SK-N-SH (cell line): ENCODE results near the gene MIDN. TPM values are rescaled to one million over a fixed set of nuclear protein-coding genes. Genes with fewer than 3 reads are reported as not detected.

Source experiments
- CTCF ChIA-PET: fragments of 300-600, 350-600 bp; formaldehyde crosslinking; extraction: SDS; loops from one replicate; lab custom pipeline; 2021; lab: Yijun Ruan, JAX
- POLR2A ChIA-PET: fragments of 350-600 bp; sonication (Branson Sonifier 250); formaldehyde crosslinking; extraction: SDS; loops from one replicate; lab custom pipeline; 2020; ENCODE audit warnings: antibody characterized with exemption, inconsistent platforms; lab: Yijun Ruan, JAX
- DNase-seq: peaks from one replicate; pipeline ENCODE4 v3.0.0; 2012
- H2AFZ ChIP-seq: fragments of 200-600 bp; sonication (generic); 2 replicates; pipeline ENCODE4 v1.8.1; 2016; ENCODE audit warnings: antibody characterized with exemption, mild to moderate bottlenecking, low read depth
- H3F3A ChIP-seq: fragments of 200-600 bp; sonication (generic); replicated peaks from 2 replicates; pipeline ENCODE3; 2016; ENCODE audit warnings: antibody characterized with exemption, mild to moderate bottlenecking; ENCODE audit not compliant: insufficient read depth
- H3K27ac ChIP-seq, 2 experiments: fragments of 200-500 bp in 1 of 2; fragments of 200-600 bp in 1 of 2; sonication (Bioruptor generic) in 1 of 2; sonication (generic), shearing (Covaris generic) in 1 of 2; 2 replicates each; pipeline versions ENCODE4 v1.5.1 to v1.6.1; 2014 to 2016; ENCODE audit warnings: low read depth in 2 of 2, inconsistent platforms in 1 of 2, low read length in 1 of 2, mild to moderate bottlenecking in 1 of 2, mixed read lengths in 1 of 2
- H3K27me3 ChIP-seq: fragments of 200-600 bp; sonication (generic), shearing (Covaris generic); 2 replicates; pipeline ENCODE4 v1.6.1; 2016; ENCODE audit warnings: mixed run types; ENCODE audit not compliant: insufficient read depth
- H3K36me3 ChIP-seq, 2 experiments: fragments of 200-500 bp in 1 of 2; fragments of 200-600 bp in 1 of 2; sonication (Bioruptor generic) in 1 of 2; sonication (generic) in 1 of 2; replicated peaks in 1 of 2; 2 replicates each; pipeline versions ENCODE3 to v1.5.1; 2014 to 2016; ENCODE audit warnings: low read length in 1 of 2, mild to moderate bottlenecking in 1 of 2; ENCODE audit not compliant: insufficient read depth in 2 of 2, control insufficient read depth in 1 of 2
- H3K4me1 ChIP-seq, 2 experiments: fragments of 200-500 bp in 1 of 2; fragments of 200-600 bp in 1 of 2; sonication (Bioruptor generic) in 1 of 2; sonication (generic), shearing (Covaris generic) in 1 of 2; 2 replicates each; pipeline versions ENCODE4 v1.5.1 to v1.6.1; 2014 to 2016; ENCODE audit warnings: low read depth in 1 of 2, low read length in 1 of 2, mixed run types in 1 of 2; ENCODE audit not compliant: insufficient read depth in 2 of 2, control insufficient read depth in 1 of 2
- H3K4me2 ChIP-seq: fragments of 200-600 bp; sonication (generic), shearing (Covaris generic); 2 replicates; pipeline ENCODE4 v1.6.1; 2017; ENCODE audit warnings: mixed run types
- H3K4me3 ChIP-seq, 2 experiments: fragments of 200-500 bp in 1 of 2; fragments of 200-600 bp in 1 of 2; sonication (Bioruptor generic) in 1 of 2; sonication (generic), shearing (Covaris generic) in 1 of 2; 2 replicates each; pipeline versions ENCODE4 v1.5.1 to v1.8.1; 2014 to 2016; ENCODE audit warnings: low read depth in 2 of 2, inconsistent platforms in 1 of 2, low read length in 1 of 2, mild to moderate bottlenecking in 1 of 2, mixed read lengths in 1 of 2, moderate library complexity in 1 of 2
- H3K79me2 ChIP-seq: fragments of 200-600 bp; sonication (generic); 2 replicates; pipeline ENCODE4 v1.8.1; 2017; ENCODE audit warnings: mild to moderate bottlenecking; ENCODE audit not compliant: insufficient read depth
- H3K9ac ChIP-seq: fragments of 200-600 bp; sonication (generic); 2 replicates; pipeline ENCODE4 v1.6.1; 2017; ENCODE audit warnings: mixed run types
- H3K9me2 ChIP-seq: fragments of 200-600 bp; sonication (generic); 2 replicates; pipeline ENCODE4 v1.6.1; 2017; ENCODE audit warnings: mixed run types
- H3K9me3 ChIP-seq: fragments of 200-600 bp; sonication (generic); 2 replicates; pipeline ENCODE4 v1.6.1; 2017; ENCODE audit warnings: mixed run types, mild to moderate bottlenecking, moderate library complexity
- H4K20me1 ChIP-seq: fragments of 200-600 bp; sonication (generic); 2 replicates; pipeline ENCODE4 v1.6.1; 2017; ENCODE audit warnings: mild to moderate bottlenecking, mixed run types; ENCODE audit not compliant: insufficient read depth
- CHD2 ChIP-seq: fragments of 150-350 bp; IDR thresholded peaks from 2 replicates; pipeline ENCODE4 v1.6.1; 2018; ENCODE audit warnings: low read length; ENCODE audit not compliant: partially characterized antibody
- CTCF ChIP-seq: fragments of 200-600 bp; sonication (generic); IDR thresholded peaks from 2 replicates; pipeline ENCODE4 v1.6.1; 2017; ENCODE audit warnings: antibody characterized with exemption, mild to moderate bottlenecking, moderate library complexity
- EP300 ChIP-seq, 2 experiments: IDR thresholded peaks; 2 replicates each; pipeline versions ENCODE4 v1.4.0 to v1.6.1; 2012; ENCODE audit warnings: borderline replicate concordance in 1 of 2, low read depth in 1 of 2, low read length in 1 of 2
- GABPA ChIP-seq: IDR thresholded peaks from 2 replicates; pipeline ENCODE4 v1.4.0; 2012; ENCODE audit warnings: low read depth, mild to moderate bottlenecking
- GATA2 ChIP-seq: sonication (generic); formaldehyde crosslinking; IDR thresholded peaks from 2 replicates; pipeline ENCODE4 v1.5.0; 2020; ENCODE audit warnings: mild to moderate bottlenecking, missing genetic modification reagents
- IRF3 ChIP-seq: fragments of 150-350 bp; IDR thresholded peaks from 2 replicates; pipeline ENCODE4 v1.6.1; 2016; ENCODE audit warnings: mild to moderate bottlenecking, low read depth, low read length
- MEF2A ChIP-seq: IDR thresholded peaks from 2 replicates; pipeline ENCODE4 v1.4.0; 2012; ENCODE audit warnings: low read depth, borderline replicate concordance
- NRF1 ChIP-seq: IDR thresholded peaks from 2 replicates; pipeline ENCODE4 v1.6.1; 2012; ENCODE audit warnings: low read depth, mild to moderate bottlenecking, low read length
- RAD21 ChIP-seq: IDR thresholded peaks from 2 replicates; pipeline ENCODE4 v1.6.1; 2012; ENCODE audit warnings: mild to moderate bottlenecking, low read length
- RCOR1 ChIP-seq: fragments of 150-350 bp; IDR thresholded peaks from 2 replicates; pipeline ENCODE4 v1.6.1; 2017; ENCODE audit warnings: antibody characterized with exemption, low read length
- REST ChIP-seq: IDR thresholded peaks from 2 replicates; pipeline ENCODE4 v1.6.1; 2012; ENCODE audit warnings: mild to moderate bottlenecking, low read depth, low read length, moderate library complexity
- SMC3 ChIP-seq: IDR thresholded peaks from 2 replicates; pipeline ENCODE4 v1.6.1; 2012; ENCODE audit warnings: low read depth, low read length, improper control_type of control experiment
- TEAD4 ChIP-seq: IDR thresholded peaks from 2 replicates; pipeline ENCODE4 v1.4.0; 2012; ENCODE audit warnings: mild to moderate bottlenecking, borderline replicate concordance; ENCODE audit not compliant: insufficient read depth
- USF1 ChIP-seq: IDR thresholded peaks from 2 replicates; pipeline ENCODE4 v1.4.0; 2012; ENCODE audit warnings: low read depth, borderline replicate concordance
- USF2 ChIP-seq: fragments of 150-350 bp; IDR thresholded peaks from 2 replicates; pipeline ENCODE4 v1.6.1; 2017; ENCODE audit warnings: antibody characterized with exemption, low read length, low read depth, borderline replicate concordance
- WGBS: methylation state at CpG from one replicate; pipeline ENCODE4 v1.1.6; 2017; ENCODE audit warnings: low lambda C conversion rate; 5-methylcytosine and 5-hydroxymethylcytosine counted together
- polyA plus RNA-seq, 3 experiments: library from polyadenylated mRNA; depleted of rRNA; stranded (reverse); fragments of >200 nt; gene quantifications; 2 replicates each; pipeline ENCODE4 v1.2.3, GENCODE V29; 2012

The MIDN gene
- polyA plus RNA-seq, 1 of the 3 experiments (the other 2 are of a cell fraction) = 13.9 TPM

- POLR2A ChIA-PET = interaction anchor here (1.2 to 1.5 kb wide), 3 partner anchors 9 to 35 kb away, joined by 3 to 7 read pairs (median 5); no protein-coding TSS in a partner anchor
- H3K9me3 ChIP-seq = no peaks in the 10 kb centered on the region
- H3K36me3 ChIP-seq = peaks cover 16 to 28% of the 10 kb centered on the region in 2 experiments
- 72% methylated on average over 7 of the region's 25 CpGs for WGBS
- no peaks in the 10 kb centered on the region for H3K27me3 ChIP-seq
- H3K4me2 ChIP-seq = no peak overlapping the region
- no peak overlapping the region for H3K27ac ChIP-seq
- DNase-seq = no peak
- H3K4me3 ChIP-seq = no peak overlapping the region
- no peak overlapping the region for H3K9ac ChIP-seq
- no peak for TF ChIP-seq GATA2 (CRISPR knock-in tag)
- no peak for TF ChIP-seq CTCF
- no peak for TF ChIP-seq USF2
- TF ChIP-seq GABPA = no peak
- TF ChIP-seq MEF2A = no peak
- TF ChIP-seq IRF3 = no peak
- TF ChIP-seq RCOR1 = no peak
- TF ChIP-seq CHD2 = no peak
- TF ChIP-seq SMC3 = no peak
- TF ChIP-seq TEAD4 = no peak
- TF ChIP-seq EP300 (IDR thresholded peaks at IDR 0.05; ENCODE audit: borderline replicate concordance in 1 of 2, low read depth in 1 of 2, low read length in 1 of 2) = no peak
- no peak for TF ChIP-seq REST
- no peak for TF ChIP-seq RAD21
- TF ChIP-seq USF1 = no peak
- no peak for TF ChIP-seq NRF1
- TF ChIP-seq, all 33 proteins: peak for 0
- Histone ChIP-seq H4K20me1 (peaks cover 15% of the 10 kb centered on the region), H2AFZ (no peak overlapping the region), H3F3A (peaks cover 26% of the 10 kb centered on the region), H3K79me2 (peaks cover 25% of the 10 kb centered on the region), H3K9me2 (no peaks in the 10 kb centered on the region), H3K4me1 (peaks cover 5 to 20% of the 10 kb centered on the region in 2 experiments; a peak in 1 of 4 replicates)
- CTCF ChIA-PET = interaction anchor here (0.6 to 3.5 kb wide), 36 partner anchors 9 to 248 kb away, joined by 3 to 26 read pairs (median 4); partner anchors contain the start of genes ATP5F1D, CIRBP and NDUFS7
Measured at GRCh38 chr19:1278713-1279660, 30.6 kb downstream of the MIDN start.
